Vagina (tissue), 2 donors: ENCODE data around the gene MVK. TPM values are rescaled to one million over a fixed set of nuclear protein-coding genes. Genes with fewer than 3 reads are reported as not detected.

Experiments
- DNase-seq, 2 donors: peaks; one replicate each; pipeline ENCODE4 v3.0.0-alpha.2; 2017; ENCODE audit errors: extremely low spot score in 2 of 2
- H3K27ac ChIP-seq: fragments of 200-600 bp; sonication (generic); one replicate; pipeline ENCODE4 v1.5.1; 2019
- H3K27me3 ChIP-seq: fragments of 200-600 bp; sonication (generic); one replicate; pipeline ENCODE4 v1.5.1; 2019
- H3K36me3 ChIP-seq, 2 donors: fragments of 200-600 bp; sonication (generic); one replicate each; pipeline ENCODE4 v1.5.1; 2017 to 2019
- H3K4me1 ChIP-seq: fragments of 200-600 bp; sonication (generic); one replicate; pipeline ENCODE4 v1.5.1; 2019
- H3K4me3 ChIP-seq, 2 donors: fragments of 200-600 bp; sonication (generic); 1 replicate in 1 of 2; 2 replicates in 1 of 2; pipeline ENCODE4 v1.5.1; 2016 to 2019
- H3K9me3 ChIP-seq: fragments of 200-600 bp; sonication (generic); one replicate; pipeline ENCODE4 v1.5.1; 2019
- POLR2A ChIP-seq, 2 donors: fragments of 450-650 bp; IDR thresholded peaks; one replicate each; pipeline ENCODE4 v1.6.1; 2017; ENCODE audit warnings: antibody characterized with exemption in 2 of 2, mild to moderate bottlenecking in 2 of 2, moderate library complexity in 2 of 2
- POLR2AphosphoS5 ChIP-seq, 2 donors: sonication (generic); formaldehyde crosslinking; IDR thresholded peaks; one replicate each; pipeline ENCODE4 v1.9.0; 2017; ENCODE audit warnings: antibody characterized with exemption in 2 of 2, mild to moderate bottlenecking in 2 of 2, low read depth in 1 of 2; ENCODE audit not compliant: insufficient read depth in 1 of 2
- intact Hi-C: fragments of 100-400 bp; cut with DNase I; formaldehyde crosslinking; loops from one replicate; pipeline ENCODE4 v1.15.1; 2023
- total RNA-seq: library from RNA; depleted of rRNA; stranded (reverse); fragments of >200 nt; gene quantifications from one replicate; pipeline ENCODE4 v1.2.3, GENCODE V29; 2016
- TF ChIP-seq, protein P1 (sequence below), 3 experiments: fragments of 450-650 bp in 2 of 3; fragments of 200-600 bp in 1 of 3; sonication (generic) in 1 of 3; IDR thresholded peaks; one replicate each; pipeline ENCODE4 v1.5.1; 2017 to 2019; ENCODE audit warnings: antibody characterized with exemption in 3 of 3, mild to moderate bottlenecking in 2 of 3, moderate library complexity in 2 of 3

The MVK gene
- total RNA-seq, 1 donor from 2014 or later, result 24.1 TPM

GRCh38 chr12:109604132-109604585 is 30.6 kb downstream of the MVK start:
- intact Hi-C loops, result no loop called here
- Histone ChIP-seq H3K27ac (no peak overlapping the region), H3K4me1 (peaks cover 9% of the 10 kb centered on the region), H3K4me3 (no peak overlapping the region), H3K36me3 (no peaks in the 10 kb centered on the region), H3K27me3 (no peaks in the 10 kb centered on the region), H3K9me3 (no peaks in the 10 kb centered on the region)
- TF ChIP-seq POLR2A (IDR thresholded peaks at IDR 0.05), result no peak
- TF ChIP-seq, protein P1, sequence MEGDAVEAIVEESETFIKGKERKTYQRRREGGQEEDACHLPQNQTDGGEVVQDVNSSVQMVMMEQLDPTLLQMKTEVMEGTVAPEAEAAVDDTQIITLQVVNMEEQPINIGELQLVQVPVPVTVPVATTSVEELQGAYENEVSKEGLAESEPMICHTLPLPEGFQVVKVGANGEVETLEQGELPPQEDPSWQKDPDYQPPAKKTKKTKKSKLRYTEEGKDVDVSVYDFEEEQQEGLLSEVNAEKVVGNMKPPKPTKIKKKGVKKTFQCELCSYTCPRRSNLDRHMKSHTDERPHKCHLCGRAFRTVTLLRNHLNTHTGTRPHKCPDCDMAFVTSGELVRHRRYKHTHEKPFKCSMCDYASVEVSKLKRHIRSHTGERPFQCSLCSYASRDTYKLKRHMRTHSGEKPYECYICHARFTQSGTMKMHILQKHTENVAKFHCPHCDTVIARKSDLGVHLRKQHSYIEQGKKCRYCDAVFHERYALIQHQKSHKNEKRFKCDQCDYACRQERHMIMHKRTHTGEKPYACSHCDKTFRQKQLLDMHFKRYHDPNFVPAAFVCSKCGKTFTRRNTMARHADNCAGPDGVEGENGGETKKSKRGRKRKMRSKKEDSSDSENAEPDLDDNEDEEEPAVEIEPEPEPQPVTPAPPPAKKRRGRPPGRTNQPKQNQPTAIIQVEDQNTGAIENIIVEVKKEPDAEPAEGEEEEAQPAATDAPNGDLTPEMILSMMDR (IDR thresholded peaks at IDR 0.05), result no peak
- no peak for TF ChIP-seq POLR2AphosphoS5 (IDR thresholded peaks at IDR 0.05; ENCODE audit: insufficient read depth in 1 of 2, low read depth in 1 of 2)
- no peak for DNase-seq

- Histone ChIP-seq H3K27me3 (no peaks in the 10 kb centered on the region), H3K4me3 (no peak overlapping the region), H3K4me1 (peaks cover 9% of the 10 kb centered on the region), H3K27ac (no peak overlapping the region), H3K36me3 (no peaks in the 10 kb centered on the region), H3K9me3 (no peaks in the 10 kb centered on the region)
- TF ChIP-seq POLR2AphosphoS5 (IDR thresholded peaks at IDR 0.05; ENCODE audit: insufficient read depth in 1 of 2, low read depth in 1 of 2) (no peak), POLR2A (IDR thresholded peaks at IDR 0.05) (no peak)
- TF ChIP-seq, protein P1 (IDR thresholded peaks at IDR 0.05), result no peak
- no peak for DNase-seq
- intact Hi-C loops, result no loop called here
Measured at GRCh38 chr12:109605016-109605415, 31.4 kb downstream of the MVK start.

GRCh38 chr12:109605599-109606228 is 32.1 kb downstream of the MVK start:
- no peak for TF ChIP-seq POLR2AphosphoS5 (IDR thresholded peaks at IDR 0.05; ENCODE audit: insufficient read depth in 1 of 2, low read depth in 1 of 2)
- TF ChIP-seq POLR2A (IDR thresholded peaks at IDR 0.05), result no peak
- TF ChIP-seq, protein P1 (IDR thresholded peaks at IDR 0.05), result no peak
- Histone ChIP-seq H3K9me3 (no peaks in the 10 kb centered on the region), H3K4me3 (no peak overlapping the region), H3K36me3 (no peaks in the 10 kb centered on the region), H3K4me1 (peaks cover 9% of the 10 kb centered on the region), H3K27ac (no peak overlapping the region), H3K27me3 (no peaks in the 10 kb centered on the region)
- no peak for DNase-seq
- intact Hi-C loops, result no loop called here

GRCh38 chr12:109606320-109607028 is 32.9 kb downstream of the MVK start:
- Histone ChIP-seq H3K36me3 (no peaks in the 10 kb centered on the region), H3K9me3 (no peaks in the 10 kb centered on the region), H3K4me1 (peaks cover 9% of the 10 kb centered on the region), H3K4me3 (no peak overlapping the region), H3K27ac (no peak overlapping the region), H3K27me3 (no peaks in the 10 kb centered on the region)
- TF ChIP-seq, protein P1 (IDR thresholded peaks at IDR 0.05), result no peak
- TF ChIP-seq POLR2AphosphoS5 (IDR thresholded peaks at IDR 0.05; ENCODE audit: insufficient read depth in 1 of 2, low read depth in 1 of 2) (no peak), POLR2A (IDR thresholded peaks at IDR 0.05) (no peak)
- intact Hi-C loops, result no loop called here
- no peak for DNase-seq

DNA sequence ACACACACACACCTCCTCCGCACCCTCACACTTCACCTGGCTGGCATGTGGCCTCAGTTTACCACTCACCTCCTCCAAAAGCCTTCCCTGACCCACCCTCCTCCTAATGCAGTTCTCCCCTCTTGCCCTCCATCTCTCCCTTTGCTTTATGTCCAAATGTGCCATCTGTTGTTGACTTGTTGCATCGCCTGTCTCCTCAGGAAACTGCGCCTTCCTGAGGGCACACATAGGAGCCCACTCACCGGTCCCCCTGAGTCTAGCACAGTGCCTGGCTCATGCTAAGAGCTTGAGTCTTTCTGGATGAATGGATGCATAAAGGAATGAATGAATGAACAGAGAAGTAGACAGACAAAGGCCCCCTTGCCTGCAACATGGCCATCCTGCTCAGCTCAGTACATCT is 34.0 kb downstream of the MVK start:
- DNase-seq, result no peak
- Histone ChIP-seq H3K27me3 (no peaks in the 10 kb centered on the region), H3K36me3 (no peaks in the 10 kb centered on the region), H3K27ac (no peak overlapping the region), H3K4me3 (no peak overlapping the region), H3K9me3 (no peaks in the 10 kb centered on the region), H3K4me1 (peaks cover 9% of the 10 kb centered on the region)
- intact Hi-C loops, result no loop called here
- TF ChIP-seq, protein P1 (IDR thresholded peaks at IDR 0.05), result no peak
- TF ChIP-seq POLR2A (IDR thresholded peaks at IDR 0.05), result no peak
- no peak for TF ChIP-seq POLR2AphosphoS5 (IDR thresholded peaks at IDR 0.05; ENCODE audit: insufficient read depth in 1 of 2, low read depth in 1 of 2)
